Prostate gland (tissue), 2 donors: ENCODE data around the gene MEGF9.

Source experiments
- CTCF ChIP-seq, 4 experiments: fragments of 200-600 bp in 2 of 4; fragments of 450-650 bp in 2 of 4; sonication (generic) in 2 of 4; IDR thresholded peaks; 1 replicate in 3 of 4; 2 replicates in 1 of 4; pipeline ENCODE4 v1.5.1; 2016 to 2019; ENCODE audit warnings: antibody characterized with exemption in 4 of 4, mild to moderate bottlenecking in 2 of 4, moderate library complexity in 2 of 4
- POLR2A ChIP-seq: fragments of 450-650 bp; IDR thresholded peaks from one replicate; pipeline ENCODE4 v1.6.1; 2016; ENCODE audit warnings: antibody characterized with exemption, mild to moderate bottlenecking

- no peak for TF ChIP-seq CTCF (IDR thresholded peaks at IDR 0.05)
- TF ChIP-seq POLR2A, result no peak
These were observed 87.8 kb downstream of the MEGF9 start for GRCh38 chr9:120626512-120626911.
